CD4-positive, alpha-beta T cell (primary cell): ENCODE data around the gene EHD3. TPM values are rescaled to one million over a fixed set of nuclear protein-coding genes. Genes with fewer than 3 reads are reported as not detected.

Experiments used
- ATAC-seq: fragments of 200-7000 bp; cut with Tn5 transposase; one replicate; pipeline ENCODE4 v1.10.0; 2022; ENCODE audit warnings: mild to moderate bottlenecking; ENCODE audit not compliant: poor library complexity
- CTCF ChIA-PET: fragments of 350-600 bp; sonication (Branson Sonifier 250); formaldehyde crosslinking; loops from one replicate; lab custom pipeline; 2021; ENCODE audit warnings: antibody characterized with exemption, inconsistent platforms; lab: Charles Lee
- POLR2A ChIA-PET: fragments of 350-600 bp; sonication (Branson Sonifier 250); formaldehyde crosslinking; loops from one replicate; lab custom pipeline; 2021; ENCODE audit warnings: antibody characterized with exemption, inconsistent platforms; lab: Charles Lee
- DNase-seq, 14 experiments: peaks; one replicate each; pipeline ENCODE4 v3.0.0-alpha.2; 2013 to 2020; ENCODE audit warnings: mixed read lengths in 2 of 14
- H3K27ac ChIP-seq, 2 donors: one replicate each; pipeline versions ENCODE4 v1.5.1 to v1.7.0; 2013; ENCODE audit warnings: low read length in 2 of 2, low read depth in 1 of 2, mild to moderate bottlenecking in 1 of 2
- H3K27me3 ChIP-seq, 2 experiments: 1 replicate in 1 of 2; 2 replicates in 1 of 2; pipeline versions ENCODE4 v1.6.1 to v1.7.0; 2013; ENCODE audit warnings: low read length in 2 of 2, control low read depth in 1 of 2, mild to moderate bottlenecking in 1 of 2, moderate library complexity in 1 of 2; ENCODE audit not compliant: insufficient read depth in 2 of 2, control insufficient read depth in 1 of 2
- H3K36me3 ChIP-seq: one replicate; pipeline ENCODE4 v1.6.1; 2013; ENCODE audit warnings: low read length, control low read depth; ENCODE audit not compliant: insufficient read depth
- H3K4me1 ChIP-seq: one replicate; pipeline ENCODE4 v1.6.1; 2013; ENCODE audit warnings: low read length, control low read depth; ENCODE audit not compliant: insufficient read depth
- H3K4me3 ChIP-seq: one replicate; pipeline ENCODE4 v1.5.1; 2013; ENCODE audit warnings: mild to moderate bottlenecking, low read length, moderate library complexity
- H3K9me3 ChIP-seq, 2 experiments: 1 replicate in 1 of 2; 2 replicates in 1 of 2; pipeline versions ENCODE4 v1.6.1 to v1.7.0; 2013; ENCODE audit warnings: low read length in 2 of 2, mild to moderate bottlenecking in 2 of 2, control low read depth in 1 of 2, moderate library complexity in 1 of 2; ENCODE audit not compliant: control insufficient read depth in 1 of 2, insufficient read depth in 1 of 2
- H3K27ac Mint-ChIP-seq: one replicate; pipeline ENCODE4 v1.8.0; 2020; ENCODE audit warnings: mixed read lengths
- H3K27me3 Mint-ChIP-seq: one replicate; pipeline ENCODE4 v1.8.0; 2021; ENCODE audit warnings: mixed read lengths
- H3K36me3 Mint-ChIP-seq: one replicate; pipeline ENCODE4 v1.8.0; 2021; ENCODE audit warnings: low read depth, mixed read lengths
- H3K4me1 Mint-ChIP-seq: one replicate; pipeline ENCODE4 v1.8.0; 2021; ENCODE audit warnings: low read depth, mixed read lengths
- H3K4me3 Mint-ChIP-seq: one replicate; pipeline ENCODE4 v1.8.0; 2020; ENCODE audit warnings: mild to moderate bottlenecking, mixed read lengths
- H3K9me3 Mint-ChIP-seq: one replicate; pipeline ENCODE4 v1.8.0; 2020; ENCODE audit warnings: mixed read lengths
- intact Hi-C, 2 experiments: fragments of 100-400 bp; cut with DNase I in 1 of 2; cut with micrococcal nuclease in 1 of 2; formaldehyde crosslinking; loops; one replicate each; pipeline versions ENCODE4 v1.15.1 to v1.9.0; 2023 to 2025; cut with DNase I, micrococcal nuclease
- total RNA-seq, 174 experiments: library from RNA in 2 of 174; stranded (reverse) in 2 of 174; gene quantifications; one replicate each; pipeline ENCODE4 v1.2.3 and lab custom pipeline; 2021 to 2026
- TF ChIP-seq, protein P1 (sequence below): fragments of 200-600 bp; IDR thresholded peaks from one replicate; pipeline ENCODE4 v1.8.0; 2022; ENCODE audit warnings: antibody characterized with exemption, mild to moderate bottlenecking

Gene EHD3
- total RNA-seq, 2 experiments from 2014 or later = 1.4 to 1.7 TPM

DNA sequence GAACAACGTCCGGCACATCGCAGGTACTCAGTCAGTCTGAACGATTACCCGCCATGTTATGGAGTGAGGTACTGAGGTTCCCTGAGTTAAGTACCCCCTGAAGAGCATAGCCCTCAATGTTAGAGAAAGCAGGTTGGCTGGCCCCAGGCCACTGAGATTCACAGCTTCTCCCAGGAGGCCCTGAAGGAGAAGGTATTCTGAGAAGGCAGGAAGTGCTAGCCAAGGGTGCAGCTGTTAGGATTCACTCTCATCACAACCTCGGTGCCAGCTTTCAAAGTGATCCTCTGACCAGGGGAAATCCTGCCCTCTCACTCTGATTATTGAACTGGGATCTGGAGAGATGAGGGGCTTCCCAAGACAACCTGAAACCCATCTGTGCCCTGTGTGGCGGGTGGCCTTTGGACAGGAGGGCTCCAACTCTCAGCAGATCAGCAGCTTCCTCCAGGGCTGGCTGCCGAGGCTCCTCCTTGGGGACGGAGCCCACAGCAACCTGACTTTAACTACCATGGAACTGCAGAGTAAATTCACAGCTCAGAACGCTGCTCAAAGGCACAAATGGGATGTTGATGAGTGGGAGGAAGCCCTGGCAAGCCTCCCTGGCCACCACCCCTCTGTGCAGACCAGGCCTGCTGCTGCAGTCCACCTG is 7.8 kb downstream of the EHD3 start:
- H3K27ac ChIP-seq = no peak overlapping the region
- CTCF ChIA-PET = no interaction called here
- H3K4me3 Mint-ChIP-seq = no peak overlapping the region

DNA sequence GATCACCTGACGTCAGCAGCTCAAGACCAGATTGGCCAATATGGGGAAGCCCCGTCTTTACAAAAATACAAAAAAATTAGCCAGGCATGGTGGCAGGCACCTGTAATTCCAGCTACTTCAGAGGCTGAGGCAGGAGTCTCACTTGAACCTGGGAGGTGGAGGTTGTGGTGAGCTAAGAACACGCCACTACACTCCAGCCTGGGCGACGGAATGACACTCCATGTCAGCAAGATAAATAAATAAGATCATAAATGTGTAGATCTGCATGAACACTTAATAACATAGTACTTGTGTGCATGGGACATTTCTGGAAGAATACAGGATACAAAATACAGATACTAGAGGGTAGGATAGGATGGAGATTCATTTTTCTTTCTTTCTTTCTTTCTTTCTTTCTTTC is 9.1 kb downstream of the EHD3 start:
- no peak for DNase-seq
- Mint-ChIP-seq H3K9me3 (no peaks in the 10 kb centered on the region), H3K27me3 (no peaks in the 10 kb centered on the region), H3K27ac (no peak overlapping the region), H3K4me1 (no peaks in the 10 kb centered on the region), H3K36me3 (peaks cover 12% of the 10 kb centered on the region), H3K4me3 (no peak overlapping the region)
- no peak for ATAC-seq
- POLR2A ChIA-PET = no interaction called here
- Histone ChIP-seq H3K4me3 (no peak overlapping the region), H3K27me3 (no peaks in the 10 kb centered on the region), H3K9me3 (no peaks in the 10 kb centered on the region), H3K36me3 (peaks cover 6% of the 10 kb centered on the region), H3K27ac (no peak overlapping the region), H3K4me1 (no peaks in the 10 kb centered on the region)
- intact Hi-C loops = no loop called here
- TF ChIP-seq, protein P1, sequence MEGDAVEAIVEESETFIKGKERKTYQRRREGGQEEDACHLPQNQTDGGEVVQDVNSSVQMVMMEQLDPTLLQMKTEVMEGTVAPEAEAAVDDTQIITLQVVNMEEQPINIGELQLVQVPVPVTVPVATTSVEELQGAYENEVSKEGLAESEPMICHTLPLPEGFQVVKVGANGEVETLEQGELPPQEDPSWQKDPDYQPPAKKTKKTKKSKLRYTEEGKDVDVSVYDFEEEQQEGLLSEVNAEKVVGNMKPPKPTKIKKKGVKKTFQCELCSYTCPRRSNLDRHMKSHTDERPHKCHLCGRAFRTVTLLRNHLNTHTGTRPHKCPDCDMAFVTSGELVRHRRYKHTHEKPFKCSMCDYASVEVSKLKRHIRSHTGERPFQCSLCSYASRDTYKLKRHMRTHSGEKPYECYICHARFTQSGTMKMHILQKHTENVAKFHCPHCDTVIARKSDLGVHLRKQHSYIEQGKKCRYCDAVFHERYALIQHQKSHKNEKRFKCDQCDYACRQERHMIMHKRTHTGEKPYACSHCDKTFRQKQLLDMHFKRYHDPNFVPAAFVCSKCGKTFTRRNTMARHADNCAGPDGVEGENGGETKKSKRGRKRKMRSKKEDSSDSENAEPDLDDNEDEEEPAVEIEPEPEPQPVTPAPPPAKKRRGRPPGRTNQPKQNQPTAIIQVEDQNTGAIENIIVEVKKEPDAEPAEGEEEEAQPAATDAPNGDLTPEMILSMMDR = no peak
- CTCF ChIA-PET = no interaction called here

More for the DNA sequence above, 7.8 kb downstream of the EHD3 start:
- POLR2A ChIA-PET = no interaction called here
- H3K27me3 Mint-ChIP-seq = no peaks in the 10 kb centered on the region
- H3K27me3 ChIP-seq = no peaks in the 10 kb centered on the region
- peaks cover 7% of the 10 kb centered on the region for H3K36me3 Mint-ChIP-seq
- no peaks in the 10 kb centered on the region for H3K4me1 ChIP-seq
- H3K27ac Mint-ChIP-seq = no peak overlapping the region
- H3K36me3 ChIP-seq = peaks cover 6% of the 10 kb centered on the region
- H3K9me3 ChIP-seq = no peaks in the 10 kb centered on the region
- no peaks in the 10 kb centered on the region for H3K9me3 Mint-ChIP-seq
- no peaks in the 10 kb centered on the region for H3K4me1 Mint-ChIP-seq
- intact Hi-C loops = no loop called here
- no peak overlapping the region for H3K4me3 ChIP-seq
- DNase-seq (no peak), ATAC-seq (no peak)
- TF ChIP-seq, protein P1 = no peak

DNA sequence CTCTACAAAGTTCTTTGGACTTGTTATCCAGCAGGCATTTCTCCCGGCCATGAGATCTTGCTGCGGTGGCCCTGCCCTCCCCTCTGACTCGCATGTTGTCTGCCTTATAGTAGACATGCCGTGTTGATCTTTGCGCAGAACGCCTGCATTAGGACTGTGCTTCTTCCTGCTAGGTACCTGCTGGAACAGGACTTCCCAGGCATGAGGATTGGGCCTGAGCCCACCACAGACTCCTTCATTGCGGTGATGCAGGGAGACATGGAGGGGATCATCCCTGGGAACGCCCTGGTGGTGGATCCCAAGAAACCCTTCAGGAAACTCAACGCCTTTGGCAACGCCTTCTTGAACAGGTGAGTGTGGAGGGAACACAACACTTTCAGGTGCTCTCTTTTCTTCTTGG is 10.1 kb downstream of the EHD3 start:
- Histone ChIP-seq H3K4me1 (no peaks in the 10 kb centered on the region), H3K4me3 (no peak overlapping the region), H3K27me3 (no peaks in the 10 kb centered on the region), H3K36me3 (peaks cover 6% of the 10 kb centered on the region), H3K27ac (no peak overlapping the region), H3K9me3 (no peaks in the 10 kb centered on the region)
- intact Hi-C loops = no loop called here
- ChIA-PET POLR2A (no interaction called here), CTCF (no interaction called here)
- Mint-ChIP-seq H3K27ac (no peak overlapping the region), H3K4me3 (no peak overlapping the region), H3K4me1 (no peaks in the 10 kb centered on the region), H3K9me3 (no peaks in the 10 kb centered on the region), H3K36me3 (peaks cover 12% of the 10 kb centered on the region), H3K27me3 (no peaks in the 10 kb centered on the region)
- ATAC-seq = no peak
- TF ChIP-seq, protein P1 = no peak
- no peak for DNase-seq
